HEK293 (cell line): ENCODE results near the gene TMEFF1.

Experiments used
- FEZF1 ChIP-seq: fragments of 450-650 bp; formaldehyde crosslinking; IDR thresholded peaks from 2 replicates; pipeline ENCODE4 v1.5.1; 2016; ENCODE audit warnings: missing biosample characterization, missing genetic modification characterization
- IKZF3 ChIP-seq: fragments of 450-650 bp; IDR thresholded peaks from 2 replicates; pipeline ENCODE4 v1.5.0; 2018; ENCODE audit warnings: missing biosample characterization, mild to moderate bottlenecking, missing genetic modification characterization, moderate library complexity
- KLF9 ChIP-seq: fragments of 450-650 bp; formaldehyde crosslinking; IDR thresholded peaks from 2 replicates; pipeline ENCODE4 v1.5.1; 2016; ENCODE audit warnings: missing biosample characterization, missing genetic modification characterization, low read depth
- ZNF19 ChIP-seq: fragments of 450-650 bp; formaldehyde crosslinking; IDR thresholded peaks from 2 replicates; pipeline ENCODE4; 2016; ENCODE audit warnings: missing biosample characterization, missing genetic modification characterization, low read depth
- ZNF274 ChIP-seq, 2 experiments: fragments of 200-500 bp in 1 of 2; fragments of 450-650 bp in 1 of 2; sonication (Bioruptor generic) in 1 of 2; formaldehyde crosslinking in 1 of 2; IDR thresholded peaks; 2 replicates each; pipeline versions ENCODE4 v1.5.1 to v1.6.1; 2014 to 2016; ENCODE audit warnings: borderline replicate concordance in 1 of 2, inconsistent platforms in 1 of 2, low read length in 1 of 2, missing biosample characterization in 1 of 2, missing genetic modification characterization in 1 of 2
- ZXDB ChIP-seq: fragments of 450-650 bp; formaldehyde crosslinking; IDR thresholded peaks from 2 replicates; pipeline ENCODE4 v1.5.1; 2016; ENCODE audit warnings: missing biosample characterization, missing genetic modification characterization
- TF ChIP-seq, protein P1 (sequence below): IDR thresholded peaks from 2 replicates; pipeline ENCODE4 v1.6.1; 2011; ENCODE audit warnings: mild to moderate bottlenecking, low read depth, low read length, borderline replicate concordance
- TF ChIP-seq, protein P2 (sequence below): fragments of 450-650 bp; formaldehyde crosslinking; IDR thresholded peaks from 2 replicates; pipeline ENCODE4 v1.5.1; 2016; ENCODE audit warnings: missing biosample characterization, missing genetic modification characterization
- TF ChIP-seq, protein P3 (sequence below): fragments of 450-650 bp; formaldehyde crosslinking; IDR thresholded peaks from 2 replicates; pipeline ENCODE4 v1.5.1; 2016; ENCODE audit warnings: missing biosample characterization, missing genetic modification characterization, borderline replicate concordance
- TF ChIP-seq, protein P4 (sequence below): fragments of 450-650 bp; formaldehyde crosslinking; IDR thresholded peaks from 2 replicates; pipeline ENCODE4 v1.5.1; 2016; ENCODE audit warnings: missing biosample characterization, missing genetic modification characterization
- TF ChIP-seq, protein P5 (sequence below): fragments of 450-650 bp; formaldehyde crosslinking; IDR thresholded peaks from 2 replicates; pipeline ENCODE4 v1.5.1; 2016; ENCODE audit warnings: missing biosample characterization, missing genetic modification characterization

DNA sequence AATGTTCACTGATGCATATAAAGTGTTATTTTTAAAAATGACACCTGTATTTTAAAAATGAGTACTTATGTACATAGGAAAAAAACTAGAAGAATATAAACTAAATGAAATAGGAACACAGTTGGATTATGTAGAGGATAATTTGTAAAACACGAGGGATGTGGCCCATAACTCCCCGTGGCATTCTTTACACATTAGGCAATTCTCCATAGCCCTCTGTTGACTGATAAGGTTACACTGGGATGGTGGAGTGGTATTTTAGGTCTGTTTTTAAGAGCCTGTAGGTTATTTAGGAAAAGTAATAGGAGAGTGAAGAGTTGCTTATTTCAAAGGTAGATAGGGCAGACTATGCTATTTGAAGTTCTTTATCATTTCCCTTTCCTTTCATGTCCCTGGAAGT is 106.7 kb downstream of the TMEFF1 start:
- TF ChIP-seq, protein P1, sequence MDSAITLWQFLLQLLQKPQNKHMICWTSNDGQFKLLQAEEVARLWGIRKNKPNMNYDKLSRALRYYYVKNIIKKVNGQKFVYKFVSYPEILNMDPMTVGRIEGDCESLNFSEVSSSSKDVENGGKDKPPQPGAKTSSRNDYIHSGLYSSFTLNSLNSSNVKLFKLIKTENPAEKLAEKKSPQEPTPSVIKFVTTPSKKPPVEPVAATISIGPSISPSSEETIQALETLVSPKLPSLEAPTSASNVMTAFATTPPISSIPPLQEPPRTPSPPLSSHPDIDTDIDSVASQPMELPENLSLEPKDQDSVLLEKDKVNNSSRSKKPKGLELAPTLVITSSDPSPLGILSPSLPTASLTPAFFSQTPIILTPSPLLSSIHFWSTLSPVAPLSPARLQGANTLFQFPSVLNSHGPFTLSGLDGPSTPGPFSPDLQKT = no peak
- no peak for TF ChIP-seq FEZF1 (tag by site-specific recombination)
- TF ChIP-seq, protein P2, sequence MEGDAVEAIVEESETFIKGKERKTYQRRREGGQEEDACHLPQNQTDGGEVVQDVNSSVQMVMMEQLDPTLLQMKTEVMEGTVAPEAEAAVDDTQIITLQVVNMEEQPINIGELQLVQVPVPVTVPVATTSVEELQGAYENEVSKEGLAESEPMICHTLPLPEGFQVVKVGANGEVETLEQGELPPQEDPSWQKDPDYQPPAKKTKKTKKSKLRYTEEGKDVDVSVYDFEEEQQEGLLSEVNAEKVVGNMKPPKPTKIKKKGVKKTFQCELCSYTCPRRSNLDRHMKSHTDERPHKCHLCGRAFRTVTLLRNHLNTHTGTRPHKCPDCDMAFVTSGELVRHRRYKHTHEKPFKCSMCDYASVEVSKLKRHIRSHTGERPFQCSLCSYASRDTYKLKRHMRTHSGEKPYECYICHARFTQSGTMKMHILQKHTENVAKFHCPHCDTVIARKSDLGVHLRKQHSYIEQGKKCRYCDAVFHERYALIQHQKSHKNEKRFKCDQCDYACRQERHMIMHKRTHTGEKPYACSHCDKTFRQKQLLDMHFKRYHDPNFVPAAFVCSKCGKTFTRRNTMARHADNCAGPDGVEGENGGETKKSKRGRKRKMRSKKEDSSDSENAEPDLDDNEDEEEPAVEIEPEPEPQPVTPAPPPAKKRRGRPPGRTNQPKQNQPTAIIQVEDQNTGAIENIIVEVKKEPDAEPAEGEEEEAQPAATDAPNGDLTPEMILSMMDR (tag by site-specific recombination) = no peak
- no peak for TF ChIP-seq IKZF3 (tag by site-specific recombination)
- TF ChIP-seq ZNF19 (tag by site-specific recombination) = no peak
- TF ChIP-seq, protein P3, sequence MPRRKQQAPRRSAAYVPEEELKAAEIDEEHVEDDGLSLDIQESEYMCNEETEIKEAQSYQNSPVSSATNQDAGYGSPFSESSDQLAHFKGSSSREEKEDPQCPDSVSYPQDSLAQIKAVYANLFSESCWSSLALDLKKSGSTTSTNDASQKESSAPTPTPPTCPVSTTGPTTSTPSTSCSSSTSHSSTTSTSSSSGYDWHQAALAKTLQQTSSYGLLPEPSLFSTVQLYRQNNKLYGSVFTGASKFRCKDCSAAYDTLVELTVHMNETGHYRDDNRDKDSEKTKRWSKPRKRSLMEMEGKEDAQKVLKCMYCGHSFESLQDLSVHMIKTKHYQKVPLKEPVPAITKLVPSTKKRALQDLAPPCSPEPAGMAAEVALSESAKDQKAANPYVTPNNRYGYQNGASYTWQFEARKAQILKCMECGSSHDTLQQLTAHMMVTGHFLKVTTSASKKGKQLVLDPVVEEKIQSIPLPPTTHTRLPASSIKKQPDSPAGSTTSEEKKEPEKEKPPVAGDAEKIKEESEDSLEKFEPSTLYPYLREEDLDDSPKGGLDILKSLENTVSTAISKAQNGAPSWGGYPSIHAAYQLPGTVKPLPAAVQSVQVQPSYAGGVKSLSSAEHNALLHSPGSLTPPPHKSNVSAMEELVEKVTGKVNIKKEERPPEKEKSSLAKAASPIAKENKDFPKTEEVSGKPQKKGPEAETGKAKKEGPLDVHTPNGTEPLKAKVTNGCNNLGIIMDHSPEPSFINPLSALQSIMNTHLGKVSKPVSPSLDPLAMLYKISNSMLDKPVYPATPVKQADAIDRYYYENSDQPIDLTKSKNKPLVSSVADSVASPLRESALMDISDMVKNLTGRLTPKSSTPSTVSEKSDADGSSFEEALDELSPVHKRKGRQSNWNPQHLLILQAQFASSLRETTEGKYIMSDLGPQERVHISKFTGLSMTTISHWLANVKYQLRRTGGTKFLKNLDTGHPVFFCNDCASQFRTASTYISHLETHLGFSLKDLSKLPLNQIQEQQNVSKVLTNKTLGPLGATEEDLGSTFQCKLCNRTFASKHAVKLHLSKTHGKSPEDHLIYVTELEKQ (tag by site-specific recombination) = no peak
- TF ChIP-seq, protein P4, sequence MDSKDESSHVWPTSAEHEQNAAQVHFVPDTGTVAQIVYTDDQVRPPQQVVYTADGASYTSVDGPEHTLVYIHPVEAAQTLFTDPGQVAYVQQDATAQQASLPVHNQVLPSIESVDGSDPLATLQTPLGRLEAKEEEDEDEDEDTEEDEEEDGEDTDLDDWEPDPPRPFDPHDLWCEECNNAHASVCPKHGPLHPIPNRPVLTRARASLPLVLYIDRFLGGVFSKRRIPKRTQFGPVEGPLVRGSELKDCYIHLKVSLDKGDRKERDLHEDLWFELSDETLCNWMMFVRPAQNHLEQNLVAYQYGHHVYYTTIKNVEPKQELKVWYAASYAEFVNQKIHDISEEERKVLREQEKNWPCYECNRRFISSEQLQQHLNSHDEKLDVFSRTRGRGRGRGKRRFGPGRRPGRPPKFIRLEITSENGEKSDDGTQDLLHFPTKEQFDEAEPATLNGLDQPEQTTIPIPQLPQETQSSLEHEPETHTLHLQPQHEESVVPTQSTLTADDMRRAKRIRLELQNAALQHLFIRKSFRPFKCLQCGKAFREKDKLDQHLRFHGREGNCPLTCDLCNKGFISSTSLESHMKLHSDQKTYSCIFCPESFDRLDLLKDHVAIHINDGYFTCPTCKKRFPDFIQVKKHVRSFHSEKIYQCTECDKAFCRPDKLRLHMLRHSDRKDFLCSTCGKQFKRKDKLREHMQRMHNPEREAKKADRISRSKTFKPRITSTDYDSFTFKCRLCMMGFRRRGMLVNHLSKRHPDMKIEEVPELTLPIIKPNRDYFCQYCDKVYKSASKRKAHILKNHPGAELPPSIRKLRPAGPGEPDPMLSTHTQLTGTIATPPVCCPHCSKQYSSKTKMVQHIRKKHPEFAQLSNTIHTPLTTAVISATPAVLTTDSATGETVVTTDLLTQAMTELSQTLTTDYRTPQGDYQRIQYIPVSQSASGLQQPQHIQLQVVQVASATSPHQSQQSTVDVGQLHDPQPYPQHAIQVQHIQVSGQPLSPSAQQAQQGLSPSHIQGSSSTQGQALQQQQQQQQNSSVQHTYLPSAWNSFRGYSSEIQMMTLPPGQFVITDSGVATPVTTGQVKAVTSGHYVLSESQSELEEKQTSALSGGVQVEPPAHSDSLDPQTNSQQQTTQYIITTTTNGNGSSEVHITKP = no peak
- TF ChIP-seq ZNF274 (IDR thresholded peaks at IDR 0.05; ENCODE audit: low read length) = no peak
- no peak for TF ChIP-seq ZNF274 (tag by site-specific recombination; IDR thresholded peaks at IDR 0.05; ENCODE audit: borderline replicate concordance)
- TF ChIP-seq, protein P5, sequence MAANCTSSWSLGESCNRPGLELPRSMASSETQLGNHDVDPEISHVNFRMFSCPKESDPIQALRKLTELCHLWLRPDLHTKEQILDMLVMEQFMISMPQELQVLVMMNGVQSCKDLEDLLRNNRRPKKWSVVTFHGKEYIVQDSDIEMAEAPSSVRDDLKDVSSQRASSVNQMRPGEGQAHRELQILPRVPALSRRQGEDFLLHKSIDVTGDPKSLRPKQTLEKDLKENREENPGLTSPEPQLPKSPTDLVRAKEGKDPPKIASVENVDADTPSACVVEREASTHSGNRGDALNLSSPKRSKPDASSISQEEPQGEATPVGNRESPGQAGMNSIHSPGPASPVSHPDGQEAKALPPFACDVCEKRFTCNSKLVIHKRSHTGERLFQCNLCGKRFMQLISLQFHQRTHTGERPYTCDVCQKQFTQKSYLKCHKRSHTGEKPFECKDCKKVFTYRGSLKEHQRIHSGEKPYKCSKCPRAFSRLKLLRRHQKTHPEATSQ = no peak
- no peak for TF ChIP-seq ZXDB (tag by site-specific recombination)
- no peak for TF ChIP-seq KLF9 (tag by site-specific recombination)
